ENCODE data around the gene ABCA13.

The ABCA13 gene

GRCh38 chr7:48183965-48184364 lies 12.7 kb downstream of the ABCA13 start:
- Histone ChIP-seq H2AFZ (ENCODE audit: low read length) (no peak overlapping the region), H3K27me3 (ENCODE audit: insufficient read depth, low read length, poor library complexity, severe bottlenecking) (no peaks in the 10 kb centered on the region), H3K79me2 (ENCODE audit: insufficient read depth, low read length) (no peaks in the 10 kb centered on the region), H3K9ac (ENCODE audit: low read depth, low read length, poor library complexity, severe bottlenecking) (no peak overlapping the region), H3K9me3 (ENCODE audit: insufficient read depth, low read depth, low read length) (no peaks in the 10 kb centered on the region), H3K36me3 (ENCODE audit: insufficient read depth, low read length) (no peaks in the 10 kb centered on the region), H4K20me1 (ENCODE audit: insufficient read depth, low read length, poor library complexity, severe bottlenecking) (no peaks in the 10 kb centered on the region), H3K4me3 (ENCODE audit: low read length, poor library complexity, severe bottlenecking) (no peak overlapping the region), H3K4me1 (ENCODE audit: insufficient read depth, low read length, poor library complexity, severe bottlenecking) (no peaks in the 10 kb centered on the region), H3F3A (ENCODE audit: low read depth) (no peaks in the 10 kb centered on the region), H3K4me2 (ENCODE audit: low read depth, low read length, poor library complexity, severe bottlenecking) (no peak overlapping the region), H3K9me2 (replicated peaks; ENCODE audit: low read depth, low read length) (no peaks in the 10 kb centered on the region)
- TF ChIP-seq CTCF (conservative IDR thresholded peaks at IDR 0.05; ENCODE audit: low read length) = no peak
- no peak for TF ChIP-seq EZH2phosphoT487 (IDR thresholded peaks at IDR 0.05; ENCODE audit: borderline replicate concordance)

- Histone ChIP-seq H3K9me3 (ENCODE audit: insufficient read depth, low read depth, low read length) (no peaks in the 10 kb centered on the region), H3K4me2 (ENCODE audit: low read depth, low read length, poor library complexity, severe bottlenecking) (no peak overlapping the region), H2AFZ (ENCODE audit: low read length) (no peak overlapping the region), H3K27me3 (ENCODE audit: insufficient read depth, low read length, poor library complexity, severe bottlenecking) (no peaks in the 10 kb centered on the region), H3K36me3 (ENCODE audit: insufficient read depth, low read length) (no peaks in the 10 kb centered on the region), H3K4me1 (ENCODE audit: insufficient read depth, low read length, poor library complexity, severe bottlenecking) (no peaks in the 10 kb centered on the region), H3K79me2 (ENCODE audit: insufficient read depth, low read length) (no peaks in the 10 kb centered on the region), H3K9ac (ENCODE audit: low read depth, low read length, poor library complexity, severe bottlenecking) (no peak overlapping the region), H3F3A (ENCODE audit: low read depth) (no peaks in the 10 kb centered on the region), H3K9me2 (replicated peaks; ENCODE audit: low read depth, low read length) (no peaks in the 10 kb centered on the region), H3K4me3 (ENCODE audit: low read length, poor library complexity, severe bottlenecking) (no peak overlapping the region), H4K20me1 (ENCODE audit: insufficient read depth, low read length, poor library complexity, severe bottlenecking) (no peaks in the 10 kb centered on the region)
- TF ChIP-seq EZH2phosphoT487 (IDR thresholded peaks at IDR 0.05; ENCODE audit: borderline replicate concordance) (no peak), CTCF (conservative IDR thresholded peaks at IDR 0.05; ENCODE audit: low read length) (no peak)
Measured at GRCh38 chr7:48188776-48189520, 17.7 kb downstream of the ABCA13 start.

GRCh38 chr7:48192996-48193395 lies 21.7 kb downstream of the ABCA13 start:
- Histone ChIP-seq H3K4me1 (ENCODE audit: insufficient read depth, low read length, poor library complexity, severe bottlenecking) (no peaks in the 10 kb centered on the region), H3F3A (ENCODE audit: low read depth) (no peaks in the 10 kb centered on the region), H2AFZ (ENCODE audit: low read length) (no peak overlapping the region), H3K27me3 (ENCODE audit: insufficient read depth, low read length, poor library complexity, severe bottlenecking) (no peaks in the 10 kb centered on the region), H3K4me2 (ENCODE audit: low read depth, low read length, poor library complexity, severe bottlenecking) (no peak overlapping the region), H3K9me3 (ENCODE audit: insufficient read depth, low read depth, low read length) (no peaks in the 10 kb centered on the region), H4K20me1 (ENCODE audit: insufficient read depth, low read length, poor library complexity, severe bottlenecking) (no peaks in the 10 kb centered on the region), H3K79me2 (ENCODE audit: insufficient read depth, low read length) (no peaks in the 10 kb centered on the region), H3K9ac (ENCODE audit: low read depth, low read length, poor library complexity, severe bottlenecking) (no peak overlapping the region), H3K36me3 (ENCODE audit: insufficient read depth, low read length) (no peaks in the 10 kb centered on the region), H3K4me3 (ENCODE audit: low read length, poor library complexity, severe bottlenecking) (no peak overlapping the region), H3K9me2 (replicated peaks; ENCODE audit: low read depth, low read length) (no peaks in the 10 kb centered on the region)
- TF ChIP-seq CTCF (conservative IDR thresholded peaks at IDR 0.05; ENCODE audit: low read length) = no peak
- no peak for TF ChIP-seq EZH2phosphoT487 (IDR thresholded peaks at IDR 0.05; ENCODE audit: borderline replicate concordance)

All from Loucy (cell line).